ENCODE results near the gene ITPKA. TPM values are rescaled to one million over a fixed set of nuclear protein-coding genes. Genes with fewer than 3 reads are reported as not detected.

ITPKA gene
- total RNA-seq, 4 donors from 2014 or later: 1.2 to 2.0 TPM; not detected in 2

DNA sequence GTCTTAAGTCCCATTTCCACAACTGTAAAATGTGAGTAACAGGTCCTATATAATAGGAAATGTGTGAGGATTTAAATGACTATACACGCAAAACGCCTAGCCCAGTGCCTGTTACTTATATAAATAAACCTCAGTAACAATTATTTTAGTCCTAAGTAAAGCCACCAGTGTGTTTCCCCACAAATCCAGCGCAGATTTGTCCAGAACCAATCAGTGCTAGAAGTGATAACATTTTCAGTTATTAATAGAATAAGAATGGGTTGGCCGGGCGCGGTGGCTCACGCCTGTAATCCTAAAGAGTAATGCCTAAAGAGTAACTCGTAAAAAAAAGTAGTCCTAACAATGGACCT lies 49.8 kb downstream of the ITPKA start:
- no peak for ATAC-seq (ENCODE audit: low FRiP score)
- no peak for TF ChIP-seq CTCF (IDR thresholded peaks at IDR 0.05)

GRCh38 chr15:41544650-41545015 lies 51.0 kb downstream of the ITPKA start:
- no peak for TF ChIP-seq CTCF (IDR thresholded peaks at IDR 0.05)
- DNase-seq (ENCODE audit: low spot score): no peak
- ATAC-seq (ENCODE audit: low FRiP score): peak; percentile 25

More for the DNA sequence above, 49.8 kb downstream of the ITPKA start:
- no peak for DNase-seq (ENCODE audit: low spot score)

- no peak for DNase-seq (ENCODE audit: low spot score)
- ATAC-seq (ENCODE audit: low FRiP score): no peak
- no peak for TF ChIP-seq CTCF (IDR thresholded peaks at IDR 0.05)
These were observed 51.5 kb downstream of the ITPKA start for GRCh38 chr15:41545218-41545617.

DNA sequence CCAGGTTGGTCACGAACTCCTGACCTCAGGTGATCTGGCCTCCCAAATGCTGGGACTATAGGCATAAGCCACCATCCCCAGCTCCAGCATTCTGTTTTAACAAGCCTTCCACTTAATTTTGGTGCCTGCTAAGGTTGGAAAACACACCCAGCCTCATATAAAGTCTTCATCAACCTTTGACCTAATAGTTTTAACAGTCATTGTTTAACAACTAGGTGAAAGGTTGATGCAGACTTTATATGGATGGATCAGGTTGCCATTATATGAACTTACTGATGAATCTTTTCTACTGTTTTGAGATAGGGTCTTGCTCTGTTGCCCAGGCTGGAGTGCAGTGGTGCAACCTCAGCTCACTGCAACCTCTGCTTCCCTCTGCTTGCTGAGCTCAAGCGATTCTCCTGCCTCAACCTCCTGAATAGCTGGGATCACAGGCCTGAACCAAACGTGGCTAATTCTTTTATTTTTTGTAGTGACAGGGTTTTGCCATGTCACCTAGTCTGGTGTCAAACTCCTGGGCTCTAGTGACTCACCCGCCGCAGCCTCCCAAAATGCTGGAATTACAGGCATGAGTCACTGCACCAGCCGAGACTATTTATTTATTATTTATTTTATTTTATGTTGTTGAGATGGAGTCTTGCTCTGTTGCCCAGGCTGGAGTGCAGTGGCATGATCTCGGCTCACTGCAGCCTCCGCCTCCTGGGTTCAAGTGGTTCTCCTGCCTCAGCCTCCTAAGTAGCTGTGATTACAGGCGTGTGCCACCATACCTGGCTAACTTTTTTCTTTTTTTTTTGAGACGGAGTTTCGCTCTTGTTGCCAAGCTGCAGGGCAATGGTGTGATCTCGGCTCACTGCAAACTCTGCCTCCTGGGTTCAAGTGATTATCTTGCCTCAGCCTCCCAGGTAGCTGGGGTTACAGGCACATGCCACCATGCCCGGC lies 53.4 kb downstream of the ITPKA start:
- DNase-seq (ENCODE audit: low spot score) (no peak), ATAC-seq (ENCODE audit: low FRiP score) (no peak)
- TF ChIP-seq CTCF (IDR thresholded peaks at IDR 0.05): no peak

GRCh38 chr15:41550066-41550775 lies 56.5 kb downstream of the ITPKA start:
- ATAC-seq (ENCODE audit: low FRiP score) (no peak), DNase-seq (ENCODE audit: low spot score) (no peak)
- TF ChIP-seq CTCF (IDR thresholded peaks at IDR 0.05): no peak

Small RNA genes lying within 50 kb of the gene (small RNA-seq; reads per million reads assigned to genes)
- not detected for gene RNU6-1169P

Other genes with a start within 250 kb of the ITPKA start
- gene OIP5, start 161.3 kb upstream of the ITPKA start, total RNA-seq: under 1 TPM in 2 of 4 donors, not detected in 2; 0.46 to 0.48 TPM
- 10 to 100 TPM in 1 of 4 donors, 1 to 10 TPM in 1, under 1 TPM in 1, not detected in 1; 0.74 to 11.8 (median 3.2) TPM for gene NUSAP1, start 161.0 kb upstream of the ITPKA start, total RNA-seq
- 10 to 100 TPM in 2 of 4 donors, 1 to 10 TPM in 2; 7.0 to 19.7 (median 12.5) TPM for gene NDUFAF1, start 91.4 kb upstream of the ITPKA start, total RNA-seq
- gene RTF1, start 76.8 kb upstream of the ITPKA start, total RNA-seq: 10 to 100 TPM; 18.1 to 39.7 (median 25.8) TPM
- gene LTK, start 20.0 kb downstream of the ITPKA start, total RNA-seq: 1 to 10 TPM in 1 of 4 donors, under 1 TPM in 2, not detected in 1; 0.19 to 1.3 (median 0.84) TPM
- 10 to 100 TPM; 16.4 to 29.1 (median 20.3) TPM for gene RPAP1, start 50.4 kb downstream of the ITPKA start, total RNA-seq
- gene TYRO3, start 65.3 kb downstream of the ITPKA start, total RNA-seq: 10 to 100 TPM; 13.4 to 59.9 (median 40.6) TPM
- 10 to 100 TPM; 34.9 to 50.7 (median 35.9) TPM for gene MGA, start 166.5 kb downstream of the ITPKA start, total RNA-seq

Measured in omental fat pad (tissue), 4 donors.